Activated CD8-positive, alpha-beta T cell treated with anti-CD3 and anti-CD28 coated beads, Interleukin-2, amount 10 ng/mL, durations not matched to agents 7 days and 5 days (primary cell): ENCODE results near the gene NT5C1A. TPM values are rescaled to one million over a fixed set of nuclear protein-coding genes. Genes with fewer than 3 reads are reported as not detected.

Source experiments
- ATAC-seq: fragments of 150-1000 bp; cut with Tn5 transposase; one replicate; pipeline ENCODE4 v1.10.0; 2021; ENCODE audit warnings: moderate library complexity
- CTCF ChIA-PET: fragments of 350-600 bp; sonication (Branson Sonifier 250); formaldehyde crosslinking; loops from one replicate; lab custom pipeline; 2021; ENCODE audit warnings: antibody characterized with exemption; lab: Charles Lee
- POLR2A ChIA-PET: fragments of 350-600 bp; sonication (Branson Sonifier 250); formaldehyde crosslinking; loops from one replicate; lab custom pipeline; 2021; ENCODE audit warnings: antibody characterized with exemption; lab: Charles Lee
- DNase-seq: peaks from one replicate; pipeline ENCODE4 v3.0.0-alpha.2; 2020
- H3K27ac Mint-ChIP-seq: one replicate; pipeline ENCODE4 v1.8.0; 2021; ENCODE audit warnings: mild to moderate bottlenecking, mixed read lengths
- H3K27me3 Mint-ChIP-seq: one replicate; pipeline ENCODE4 v1.8.0; 2021; ENCODE audit warnings: low read depth, mixed read lengths
- H3K36me3 Mint-ChIP-seq: one replicate; pipeline ENCODE4 v1.8.0; 2021; ENCODE audit warnings: low read depth, mixed read lengths
- H3K4me1 Mint-ChIP-seq: one replicate; pipeline ENCODE4 v1.8.0; 2021; ENCODE audit warnings: low read depth, mixed read lengths
- H3K4me3 Mint-ChIP-seq: one replicate; pipeline ENCODE4 v1.8.0; 2021; ENCODE audit warnings: mild to moderate bottlenecking, mixed read lengths
- H3K9me3 Mint-ChIP-seq: one replicate; pipeline ENCODE4 v1.8.0; 2022; ENCODE audit warnings: mixed read lengths; ENCODE audit not compliant: insufficient read depth
- total RNA-seq, 2 experiments: library from RNA; stranded (reverse); gene quantifications; one replicate each; pipeline ENCODE4 v1.2.3, GENCODE V29; 2021

NT5C1A gene
- total RNA-seq, 2 experiments from 2014 or later, result not detected

DNA sequence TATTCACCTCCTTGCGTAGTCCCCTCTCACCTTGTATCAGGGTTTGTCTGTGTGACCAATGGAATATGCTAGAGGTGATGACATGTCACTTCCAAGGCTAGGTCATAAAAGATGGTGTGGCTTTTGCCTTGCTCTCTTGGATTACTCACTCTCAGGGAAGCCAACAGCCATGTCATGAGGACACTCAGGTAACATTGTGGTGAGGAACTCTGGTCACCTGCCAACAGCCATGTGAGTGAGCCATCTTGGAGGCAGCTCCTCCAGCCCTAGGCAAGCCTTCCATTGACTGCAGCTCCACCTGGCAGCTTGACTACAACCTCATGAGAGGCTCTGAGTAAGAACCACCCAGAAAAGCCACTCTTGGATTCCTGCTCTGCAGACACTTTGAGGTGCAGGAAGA, 21.5 kb downstream of the NT5C1A start:
- CTCF ChIA-PET, result interaction anchor here (4.3 to 4.8 kb wide), 2 partner anchors 7 to 44 kb away, joined by 25 to 48 read pairs; no protein-coding TSS in a partner anchor
- POLR2A ChIA-PET, result no interaction called here

DNA sequence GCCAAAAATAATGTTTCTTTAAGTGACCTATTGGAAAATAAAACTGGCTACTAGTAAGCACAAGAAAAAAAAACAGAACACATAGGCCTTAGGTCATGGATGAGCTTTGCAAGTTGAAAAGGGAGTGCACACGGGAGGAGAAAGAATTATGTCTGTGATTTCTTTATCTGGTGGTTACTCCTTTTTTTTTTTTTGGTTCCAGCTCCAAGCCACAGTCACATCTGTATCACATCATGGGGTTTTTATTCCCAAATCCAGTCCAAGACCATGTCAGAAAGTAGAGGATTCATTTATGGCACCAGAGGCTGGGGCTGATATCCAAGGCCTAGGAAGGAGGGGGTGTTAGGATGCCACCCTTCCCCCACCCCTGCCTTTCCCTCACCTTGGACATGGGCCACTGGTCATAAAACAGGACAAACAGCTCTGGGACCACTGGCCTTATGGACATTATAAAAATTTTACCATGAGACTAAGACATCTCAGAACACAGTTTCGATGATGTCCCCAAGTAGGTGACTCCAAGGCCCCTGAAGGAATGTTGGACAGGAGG, 22.2 kb downstream of the NT5C1A start:
- H3K4me3 Mint-ChIP-seq, result no peak overlapping the region
- no peak overlapping the region for H3K27ac Mint-ChIP-seq
- POLR2A ChIA-PET, result no interaction called here
- no peak for ATAC-seq
- H3K9me3 Mint-ChIP-seq, result no peaks in the 10 kb centered on the region
- peaks cover 10% of the 10 kb centered on the region for H3K4me1 Mint-ChIP-seq
- DNase-seq, result no peak
- H3K36me3 Mint-ChIP-seq, result no peaks in the 10 kb centered on the region
- peaks cover 8% of the 10 kb centered on the region for H3K27me3 Mint-ChIP-seq
- CTCF ChIA-PET, result interaction anchor here (4.3 to 4.8 kb wide), 2 partner anchors 8 to 43 kb away, joined by 25 to 48 read pairs; no protein-coding TSS in a partner anchor

More for the DNA sequence above, 21.5 kb downstream of the NT5C1A start:
- Mint-ChIP-seq H3K36me3 (no peaks in the 10 kb centered on the region), H3K4me1 (peaks cover 10% of the 10 kb centered on the region), H3K27me3 (peaks cover 8% of the 10 kb centered on the region), H3K9me3 (no peaks in the 10 kb centered on the region), H3K27ac (no peak overlapping the region), H3K4me3 (no peak overlapping the region)
- DNase-seq, result no peak
- no peak for ATAC-seq

DNA sequence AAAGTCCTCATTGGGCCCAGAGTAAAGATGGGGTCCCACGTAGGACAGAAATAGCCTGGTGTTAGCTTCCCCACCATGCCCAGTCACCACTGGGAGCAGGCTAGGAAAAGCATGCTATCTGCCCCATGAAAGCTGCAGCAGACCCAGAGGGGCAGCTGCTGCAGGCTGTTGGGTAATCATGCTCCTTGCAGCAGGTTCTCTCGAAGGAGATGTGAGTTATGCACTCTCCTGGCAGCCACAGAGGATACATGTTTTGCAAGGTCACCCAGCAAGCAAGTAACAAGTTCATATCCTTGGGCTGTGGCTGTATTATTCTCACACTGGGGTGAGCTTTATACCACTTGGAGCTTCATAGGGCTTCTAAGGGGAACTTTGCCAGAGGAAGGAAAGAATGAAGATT, 23.4 kb downstream of the NT5C1A start:
- no peak for ATAC-seq
- Mint-ChIP-seq H3K27me3 (no peaks in the 10 kb centered on the region), H3K9me3 (no peaks in the 10 kb centered on the region), H3K4me3 (no peak overlapping the region), H3K4me1 (peaks cover 4% of the 10 kb centered on the region), H3K36me3 (no peaks in the 10 kb centered on the region), H3K27ac (no peak overlapping the region)
- DNase-seq, result no peak
- POLR2A ChIA-PET, result no interaction called here
- CTCF ChIA-PET, result interaction anchor here (0.9 to 4.8 kb wide), 5 partner anchors 9 to 68 kb away, joined by 3 to 48 read pairs (median 6); no protein-coding TSS in a partner anchor

DNA sequence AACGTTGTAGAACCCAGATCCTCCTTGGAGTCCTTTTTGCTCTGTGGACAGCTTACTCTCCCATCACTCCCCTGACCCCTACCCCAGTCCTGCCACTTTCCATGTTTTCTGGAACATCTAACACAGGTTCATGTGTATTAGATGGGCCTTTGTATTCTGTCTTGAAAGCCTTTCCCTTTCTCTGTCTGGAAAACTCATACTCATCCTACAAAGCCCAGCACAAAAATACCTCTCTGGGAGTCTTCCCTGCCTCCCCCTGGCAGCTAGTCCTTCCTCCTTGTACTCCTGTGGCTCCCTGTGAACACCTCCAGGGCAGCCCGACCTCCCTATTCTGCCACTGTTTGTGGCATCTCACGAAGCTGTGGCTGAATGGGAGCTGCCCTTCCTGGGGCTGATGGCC, 24.7 kb downstream of the NT5C1A start:
- DNase-seq (no peak), ATAC-seq (no peak)
- ChIA-PET POLR2A (no interaction called here), CTCF (interaction anchor here (1.1 to 4.8 kb wide), 4 partner anchors 11 to 42 kb away, joined by 3 to 48 read pairs (median 16); no protein-coding TSS in a partner anchor)
- Mint-ChIP-seq H3K9me3 (no peaks in the 10 kb centered on the region), H3K36me3 (no peaks in the 10 kb centered on the region), H3K4me3 (no peak overlapping the region), H3K27me3 (peaks cover 7% of the 10 kb centered on the region), H3K4me1 (no peaks in the 10 kb centered on the region), H3K27ac (no peak overlapping the region)

DNA sequence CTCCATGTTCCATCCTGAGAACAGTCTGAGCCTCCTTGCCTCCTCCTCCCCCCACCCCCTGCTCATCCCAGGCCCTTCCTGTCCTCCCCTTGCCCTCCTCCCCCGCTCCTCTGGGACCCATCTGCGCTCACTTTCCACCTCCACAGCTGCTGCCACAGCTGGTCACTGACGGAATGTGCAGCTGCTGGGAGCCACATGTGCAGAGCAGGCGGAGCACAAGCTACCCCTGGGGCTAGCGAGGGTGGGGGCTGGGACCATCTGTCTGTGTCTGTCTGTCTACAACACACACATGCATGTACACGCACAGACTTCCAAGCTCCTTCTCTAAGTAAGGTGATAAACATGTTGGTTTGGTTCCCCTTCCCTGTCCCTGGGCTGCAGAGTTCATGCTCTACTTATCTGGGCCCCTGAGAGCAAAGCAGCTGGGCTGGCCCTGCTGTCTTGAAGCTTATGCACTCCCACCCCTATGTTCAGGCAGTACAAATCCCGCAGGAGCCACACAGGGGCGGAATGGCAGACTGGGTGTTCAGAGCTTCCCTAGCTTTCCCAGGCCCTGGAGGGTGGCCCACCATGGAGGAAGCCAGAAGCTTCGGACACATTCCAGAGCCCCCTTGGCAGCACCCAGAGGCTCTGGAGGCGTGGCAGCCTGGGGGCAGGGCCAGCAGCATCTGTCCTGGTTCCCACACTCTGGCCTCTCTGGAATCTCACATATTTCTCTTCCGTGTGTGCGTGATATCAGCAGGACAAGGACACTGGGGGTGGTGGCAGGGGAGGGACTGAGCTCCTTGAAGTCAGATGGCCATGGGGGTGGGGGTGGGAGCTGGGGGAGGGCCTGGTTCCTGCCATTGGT, 25.4 kb downstream of the NT5C1A start:
- no peaks in the 10 kb centered on the region for H3K36me3 Mint-ChIP-seq
- H3K27me3 Mint-ChIP-seq, result peaks cover 7% of the 10 kb centered on the region
- ChIA-PET POLR2A (no interaction called here), CTCF (interaction anchor here (2.3 to 4.8 kb wide), 2 partner anchors 11 to 38 kb away, joined by 6 to 48 read pairs; no protein-coding TSS in a partner anchor)
- no peaks in the 10 kb centered on the region for H3K4me1 Mint-ChIP-seq
- no peaks in the 10 kb centered on the region for H3K9me3 Mint-ChIP-seq
- H3K4me3 Mint-ChIP-seq, result no peak overlapping the region
- no peak overlapping the region for H3K27ac Mint-ChIP-seq
- ATAC-seq, result no peak
- no peak for DNase-seq

DNA sequence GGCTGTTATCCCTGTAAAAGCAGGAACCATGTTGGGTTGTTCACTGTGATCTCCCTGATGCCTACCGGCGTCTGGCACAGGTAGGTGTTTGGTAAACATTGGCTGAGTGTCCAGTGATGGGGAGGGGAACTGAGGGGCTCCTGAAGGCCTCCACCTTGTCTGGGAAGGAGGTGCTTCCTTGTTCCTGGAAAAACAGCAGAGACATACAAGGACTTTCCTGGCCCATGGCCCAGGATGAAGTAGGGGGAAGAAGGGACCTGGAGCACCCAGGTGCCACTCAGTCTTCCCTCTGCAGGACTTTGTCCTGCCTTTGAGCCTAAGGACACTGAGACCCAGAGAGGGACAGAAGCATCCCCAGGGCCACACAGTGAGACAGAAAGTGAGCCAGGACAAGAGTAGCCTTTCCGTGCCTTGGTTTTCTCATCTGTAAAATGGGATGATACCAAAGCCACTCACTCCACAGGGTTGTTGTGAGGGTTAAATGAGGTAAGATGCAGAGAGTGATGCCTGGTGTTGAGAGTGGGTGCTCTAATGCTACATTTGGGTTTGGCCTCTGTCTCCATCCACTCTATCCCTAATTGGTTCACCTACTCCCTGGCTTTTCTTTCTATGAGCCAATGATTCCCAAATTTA, 26.4 kb downstream of the NT5C1A start:
- ChIA-PET CTCF (interaction anchor here (2.8 to 4.8 kb wide), 2 partner anchors 8 to 12 kb away, joined by 11 to 48 read pairs; no protein-coding TSS in a partner anchor), POLR2A (no interaction called here)
- H3K4me1 Mint-ChIP-seq, result no peaks in the 10 kb centered on the region
- H3K36me3 Mint-ChIP-seq, result no peaks in the 10 kb centered on the region
- H3K27ac Mint-ChIP-seq, result no peak overlapping the region
- no peaks in the 10 kb centered on the region for H3K9me3 Mint-ChIP-seq
- peaks cover 14% of the 10 kb centered on the region for H3K27me3 Mint-ChIP-seq
- no peak overlapping the region for H3K4me3 Mint-ChIP-seq
- no peak for DNase-seq
- ATAC-seq, result no peak

DNA sequence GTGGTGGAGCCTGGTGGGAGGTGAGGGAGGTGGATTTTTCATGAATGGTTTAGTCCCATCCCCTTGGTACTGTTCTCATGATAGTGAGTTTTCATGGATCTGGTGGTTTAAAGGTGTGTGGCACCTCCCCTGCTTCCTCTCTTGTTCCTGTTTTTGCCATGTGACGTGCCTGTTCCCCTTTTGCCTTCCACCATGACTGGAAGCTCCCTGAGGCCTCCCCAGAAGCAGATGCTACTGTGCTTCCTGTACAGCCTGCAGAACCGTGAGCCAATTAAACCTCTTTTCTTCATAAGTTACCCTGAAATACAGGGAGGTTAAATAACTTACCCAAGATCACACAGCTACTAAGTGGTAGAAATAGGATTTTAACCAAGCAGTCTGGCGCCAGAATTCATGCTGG, 28.2 kb downstream of the NT5C1A start:
- Mint-ChIP-seq H3K27ac (no peak overlapping the region), H3K36me3 (no peaks in the 10 kb centered on the region), H3K4me1 (peaks cover 2% of the 10 kb centered on the region), H3K4me3 (no peak overlapping the region), H3K9me3 (no peaks in the 10 kb centered on the region), H3K27me3 (peaks cover 23% of the 10 kb centered on the region)
- DNase-seq (no peak), ATAC-seq (no peak)
- ChIA-PET CTCF (interaction anchor here (1.5 to 4.7 kb wide), 4 partner anchors 10 to 40 kb away, joined by 3 to 23 read pairs (median 11); no protein-coding TSS in a partner anchor), POLR2A (no interaction called here)

DNA sequence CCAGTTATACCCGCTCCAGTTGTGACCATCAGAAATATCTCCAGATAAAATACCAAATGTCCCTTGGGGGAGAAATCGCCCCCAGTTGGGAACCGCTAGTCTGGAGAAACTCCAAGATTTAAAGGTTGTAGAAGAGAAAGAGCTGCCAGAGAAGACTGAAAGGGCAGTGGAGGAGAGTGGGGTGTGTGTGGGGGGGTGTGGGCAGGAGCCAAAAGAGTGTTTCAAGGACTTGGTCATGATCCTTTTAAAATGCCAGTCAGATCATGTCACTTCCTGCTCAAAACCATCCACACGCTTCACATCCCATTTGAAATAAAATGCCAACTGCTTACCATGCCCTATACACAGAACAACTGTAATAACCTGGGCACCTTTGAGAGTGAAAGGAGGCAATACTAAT, 29.1 kb downstream of the NT5C1A start:
- Mint-ChIP-seq H3K27me3 (peaks cover 32% of the 10 kb centered on the region), H3K9me3 (no peaks in the 10 kb centered on the region), H3K4me1 (peaks cover 2% of the 10 kb centered on the region), H3K36me3 (no peaks in the 10 kb centered on the region), H3K27ac (no peak overlapping the region), H3K4me3 (no peak overlapping the region)
- DNase-seq (no peak), ATAC-seq (no peak)
- POLR2A ChIA-PET, result no interaction called here
- CTCF ChIA-PET, result interaction anchor here (2.8 to 4.7 kb wide), 3 partner anchors 11 to 37 kb away, joined by 11 to 23 read pairs (median 11); no protein-coding TSS in a partner anchor

DNA sequence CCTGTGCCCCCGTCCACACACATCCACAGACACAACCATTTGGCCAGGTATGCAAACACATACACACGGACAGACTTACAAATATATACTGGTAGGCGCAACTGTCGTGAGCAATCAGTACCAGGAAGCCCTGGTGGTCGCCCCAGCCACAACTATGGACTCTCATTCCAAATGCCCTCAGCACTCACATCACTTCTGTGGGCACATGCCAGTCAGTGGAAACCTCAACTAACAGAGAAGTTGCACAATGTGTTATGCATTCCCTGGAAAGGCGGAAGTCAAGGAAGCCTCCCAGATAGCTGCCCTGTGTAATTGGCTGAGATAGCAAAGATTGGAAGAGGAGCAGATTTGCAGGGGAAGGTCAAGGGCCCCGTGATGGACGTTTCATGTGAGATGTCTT, 31.0 kb downstream of the NT5C1A start:
- no peaks in the 10 kb centered on the region for H3K9me3 Mint-ChIP-seq
- H3K4me1 Mint-ChIP-seq, result peaks cover 2% of the 10 kb centered on the region
- no peaks in the 10 kb centered on the region for H3K36me3 Mint-ChIP-seq
- H3K27me3 Mint-ChIP-seq, result peaks cover 46% of the 10 kb centered on the region
- CTCF ChIA-PET, result interaction anchor here (2.9 to 4.7 kb wide), 2 partner anchors 17 to 35 kb away, joined by 11 to 23 read pairs; no protein-coding TSS in a partner anchor
- DNase-seq (no peak), ATAC-seq (no peak)
- POLR2A ChIA-PET, result no interaction called here
- no peak overlapping the region for H3K4me3 Mint-ChIP-seq
- no peak overlapping the region for H3K27ac Mint-ChIP-seq

DNA sequence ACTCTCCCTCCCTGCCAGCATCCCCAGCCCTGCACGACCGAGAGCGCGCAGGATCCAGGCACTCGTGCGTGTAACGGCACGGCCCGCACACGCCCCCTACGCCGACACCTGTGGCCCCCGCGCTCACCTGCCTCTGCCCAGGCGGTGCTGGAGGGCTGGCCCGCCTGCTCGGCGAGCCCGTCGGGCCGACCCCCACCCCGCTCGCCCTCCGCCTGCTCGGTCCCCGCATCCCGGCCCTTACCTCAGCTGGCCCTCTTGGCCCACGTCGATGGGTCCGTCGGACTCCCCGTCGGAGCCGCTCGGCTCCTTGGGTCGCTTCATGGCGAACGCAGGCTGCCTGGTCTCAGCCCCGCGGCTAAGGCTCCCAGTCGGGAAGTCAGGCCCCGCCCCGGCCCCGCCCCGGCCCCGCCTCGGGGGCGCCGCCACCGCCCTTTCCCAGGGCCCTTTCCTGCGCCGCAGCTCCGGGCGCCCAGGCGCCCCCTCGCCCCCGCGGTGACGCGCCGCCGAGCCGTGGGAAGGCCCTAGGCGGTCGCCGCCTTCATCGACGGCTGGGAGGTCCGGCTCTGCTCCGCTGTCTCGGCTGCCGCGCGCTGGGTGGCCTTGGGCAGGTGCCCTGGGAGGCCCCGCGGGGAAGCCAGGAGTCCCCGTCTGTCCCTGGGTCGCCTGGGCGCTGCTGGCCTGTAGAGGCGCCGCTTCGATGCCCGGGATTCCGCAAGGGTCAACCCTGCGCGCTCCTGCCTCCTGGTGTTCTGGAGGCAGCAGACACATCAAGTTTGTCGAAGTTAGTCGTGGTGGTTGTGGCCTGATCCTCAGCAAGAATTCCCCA, 32.4 kb downstream of the NT5C1A start, which contains the start of gene HEYL:
TSS of gene HEYL (minus strand) at position 339 of the 826 bp plus-strand sequence. CDS start at position 321, 18 bp downstream.
- POLR2A ChIA-PET, result no interaction called here
- peak; percentile 95 for ATAC-seq
- DNase-seq, result peak; percentile 63
- no peak within 1 kb of the TSS for H3K27ac Mint-ChIP-seq
- peak within 1 kb of the TSS; percentile 26 for H3K4me3 Mint-ChIP-seq
- peaks cover 2% of the 10 kb centered on the region for H3K4me1 Mint-ChIP-seq
- H3K36me3 Mint-ChIP-seq, result no peaks in the 10 kb centered on the region
- no peaks in the 10 kb centered on the region for H3K9me3 Mint-ChIP-seq
- peaks cover 46% of the 10 kb centered on the region for H3K27me3 Mint-ChIP-seq
- CTCF ChIA-PET, result interaction anchor here (1.2 kb wide), 2 partner anchors 9 to 14 kb away, joined by 3 read pairs; no protein-coding TSS in a partner anchor

DNA sequence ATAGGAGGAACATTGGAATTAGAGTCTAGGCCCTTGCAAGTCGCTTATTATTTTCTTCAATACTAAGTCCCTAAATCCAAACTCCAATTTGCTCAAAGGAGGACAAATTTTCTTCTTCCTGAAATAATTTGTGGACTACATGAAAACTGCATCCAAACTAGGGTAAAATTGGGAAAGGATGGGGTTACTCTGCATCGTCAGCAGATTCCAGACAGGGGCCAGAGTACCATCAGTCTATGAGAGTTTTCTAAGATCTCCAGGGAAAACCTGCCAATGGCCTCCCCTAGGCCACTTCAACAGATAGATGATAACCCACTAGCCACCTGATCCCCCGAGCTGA, 33.0 kb downstream of the NT5C1A start:
- Mint-ChIP-seq H3K9me3 (no peaks in the 10 kb centered on the region), H3K36me3 (no peaks in the 10 kb centered on the region), H3K27me3 (peaks cover 48% of the 10 kb centered on the region), H3K4me3 (no peak overlapping the region), H3K4me1 (peaks cover 2% of the 10 kb centered on the region), H3K27ac (no peak overlapping the region)
- no peak for ATAC-seq
- POLR2A ChIA-PET, result no interaction called here
- no peak for DNase-seq
- CTCF ChIA-PET, result interaction anchor here (1.2 kb wide), 2 partner anchors 10 to 15 kb away, joined by 3 read pairs; no protein-coding TSS in a partner anchor
